TTC549 (cell line): ENCODE measurements around the gene FAM72A.
"Not testable (repeated sequence)": the region's sequence is repeated elsewhere in the genome, so short reads cannot be mapped to it uniquely, and the experiment has no call there.

Experiments used
- FAIRE-seq: peaks from 2 replicates; lab custom pipeline; 2012; peaks lifted over from hg19 to GRCh38; lab: Jason Lieb, UNC

Gene FAM72A

DNA sequence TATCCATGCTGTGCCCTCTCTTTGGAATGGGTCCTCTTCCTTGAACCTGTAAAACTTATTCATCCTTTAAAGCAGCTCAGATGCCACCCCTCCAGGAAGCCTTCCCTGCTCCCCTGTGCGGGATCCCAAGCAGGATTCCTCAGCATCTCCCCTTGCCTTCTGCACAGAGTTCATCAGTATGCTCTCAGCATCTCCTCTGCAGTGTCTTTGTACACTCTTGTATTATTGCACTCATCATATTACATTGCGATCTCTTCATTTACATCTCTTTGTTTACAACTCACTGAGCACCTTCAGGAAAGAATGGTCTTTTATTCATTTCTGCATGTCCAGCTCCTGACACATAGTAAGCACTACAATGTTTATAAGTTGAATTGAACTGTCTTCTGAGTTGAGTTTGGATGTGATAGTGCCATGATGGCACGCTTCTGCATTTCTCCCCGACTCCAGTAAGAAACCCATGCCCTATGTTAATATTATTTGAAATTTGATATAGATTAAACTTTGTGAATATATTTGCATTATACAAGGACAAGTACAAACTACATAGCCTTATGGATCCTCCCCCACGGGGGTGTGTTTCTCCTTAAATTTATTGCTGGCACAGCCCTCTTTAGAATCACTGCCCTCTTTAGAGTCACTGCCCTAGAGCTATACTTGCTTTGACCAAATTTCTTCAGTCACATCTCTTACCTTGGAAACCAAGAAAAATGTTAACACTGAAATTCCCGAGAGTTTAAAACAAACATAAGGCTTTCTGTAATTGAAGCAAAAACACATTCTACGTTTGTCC, 13.2 kb upstream of the FAM72A start:
- FAIRE-seq: not testable (repeated sequence)

DNA sequence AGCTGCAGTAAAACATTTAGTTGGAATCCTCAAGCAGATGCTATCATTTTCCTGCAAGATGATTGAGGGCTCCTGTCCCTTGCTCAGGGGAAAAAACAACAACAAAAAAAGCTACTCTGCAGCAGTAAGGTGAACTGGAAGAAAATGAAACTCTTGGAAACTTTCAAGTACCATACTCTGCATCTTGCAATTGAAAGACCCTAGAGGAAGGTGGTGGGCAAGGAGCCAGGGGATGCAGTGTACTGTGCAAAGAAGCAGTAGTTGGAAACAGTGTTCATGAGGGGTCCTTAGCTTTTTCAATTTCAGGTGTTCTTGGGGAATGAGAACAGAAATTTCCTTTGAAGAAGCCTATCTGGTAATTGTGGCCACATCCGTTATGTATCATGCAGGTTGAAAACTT, 8.2 kb upstream of the FAM72A start:
- not testable (repeated sequence) for FAIRE-seq

DNA sequence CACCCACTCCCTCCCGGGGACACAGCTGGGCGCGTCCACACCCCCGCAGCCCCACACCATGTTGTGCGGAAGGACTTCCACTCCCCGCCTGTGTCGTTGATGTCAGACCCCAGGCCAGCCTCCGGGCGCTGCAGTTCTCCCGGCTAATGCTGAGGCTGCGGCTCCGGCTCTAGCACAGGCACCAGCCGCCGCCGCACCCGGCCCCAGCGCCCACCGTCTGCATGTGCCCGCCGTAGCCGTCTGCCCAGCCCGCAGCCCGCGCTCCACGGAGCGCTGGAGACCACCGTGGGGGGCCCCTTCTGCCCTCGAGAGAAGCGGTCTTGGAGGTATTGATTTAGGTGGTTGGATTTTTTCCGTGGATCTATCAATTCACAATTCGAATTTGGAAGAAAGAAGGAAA, 2.9 kb upstream of the FAM72A start:
- not testable (repeated sequence) for FAIRE-seq

DNA sequence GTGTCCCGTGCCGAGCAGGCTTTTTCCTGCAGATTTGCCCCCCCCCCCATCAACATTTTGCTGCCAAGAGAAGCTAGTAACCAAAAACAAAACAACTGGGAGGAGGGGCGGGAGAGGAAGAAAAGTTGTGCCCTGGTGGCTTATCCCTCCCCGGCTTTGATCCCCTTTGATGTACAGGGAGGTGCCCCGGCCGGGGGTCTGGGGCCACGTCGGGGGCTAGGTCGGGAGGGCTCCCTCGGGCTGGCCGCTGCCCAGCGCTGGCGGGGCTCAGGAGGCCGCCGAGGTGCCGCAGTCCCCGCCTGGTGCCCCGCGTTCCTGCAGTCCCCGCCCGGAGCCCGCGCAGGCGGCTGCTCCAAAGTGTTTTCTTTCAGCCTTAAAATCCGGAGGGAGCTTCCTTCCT, 2.2 kb upstream of the FAM72A start:
- FAIRE-seq: not testable (repeated sequence)

DNA sequence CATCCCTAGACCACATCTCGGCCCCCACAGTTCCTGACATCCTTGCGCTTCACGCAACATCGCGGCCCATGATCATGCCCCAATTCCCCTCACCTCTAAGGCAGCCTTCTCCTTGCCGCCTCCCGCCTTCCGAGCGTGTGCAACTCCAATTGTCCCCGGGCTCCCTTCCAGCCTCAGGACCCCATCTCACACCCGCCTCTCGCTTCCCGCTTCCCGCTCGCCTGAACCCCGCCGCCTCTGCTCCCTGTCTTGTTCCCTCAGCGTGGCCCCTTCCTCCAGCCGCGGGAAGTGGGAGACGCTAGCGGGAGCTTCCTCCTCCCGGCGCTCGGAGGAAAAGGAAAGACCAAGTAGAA, 1.5 kb upstream of the FAM72A start:
- not testable (repeated sequence) for FAIRE-seq

DNA sequence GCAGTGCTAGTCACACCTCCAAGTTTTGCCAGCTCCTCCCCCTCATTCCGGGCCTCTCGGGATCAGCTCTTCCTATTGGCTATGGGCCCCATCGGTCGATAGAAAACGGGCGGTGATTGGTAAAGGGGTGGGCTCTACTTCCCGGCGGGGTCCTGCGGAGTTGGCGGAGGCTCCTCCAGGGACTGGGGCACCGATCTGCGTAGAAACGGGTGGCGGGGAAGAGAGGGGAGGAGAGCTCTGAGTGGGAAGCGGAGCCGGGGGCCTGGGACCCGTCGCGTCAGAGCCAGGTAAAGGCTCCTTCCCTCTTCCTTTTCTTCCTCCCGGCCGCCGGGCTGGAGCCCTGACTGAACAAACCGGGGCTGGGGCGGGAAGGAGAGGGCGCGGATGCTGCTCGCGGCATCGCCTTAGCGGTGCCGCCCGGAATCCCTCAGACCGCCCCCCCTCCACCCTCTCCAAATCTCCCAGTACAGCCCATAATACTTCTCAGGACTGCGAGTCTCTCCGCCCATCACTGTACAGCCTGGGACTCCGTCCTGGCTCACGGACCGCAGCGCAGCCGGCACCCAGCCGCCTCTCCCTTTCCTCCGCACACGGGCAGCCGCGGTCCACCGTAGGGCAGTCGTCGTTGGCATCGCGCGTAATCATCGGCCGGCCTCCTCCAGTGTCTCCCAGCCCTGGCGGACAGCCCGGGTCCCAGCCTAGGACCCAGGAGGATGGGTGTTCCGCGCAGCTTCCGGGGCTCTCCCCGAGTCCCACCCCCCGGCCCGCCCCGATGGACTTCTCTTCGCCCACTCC, 922 bp upstream of the FAM72A start, which contains the start of gene SRGAP2:
TSS of gene SRGAP2 (plus strand) at position 178 of the 795 bp plus-strand sequence. CDS start 2,430 bp downstream, outside the sequence.
- FAIRE-seq: peak; percentile 94

DNA sequence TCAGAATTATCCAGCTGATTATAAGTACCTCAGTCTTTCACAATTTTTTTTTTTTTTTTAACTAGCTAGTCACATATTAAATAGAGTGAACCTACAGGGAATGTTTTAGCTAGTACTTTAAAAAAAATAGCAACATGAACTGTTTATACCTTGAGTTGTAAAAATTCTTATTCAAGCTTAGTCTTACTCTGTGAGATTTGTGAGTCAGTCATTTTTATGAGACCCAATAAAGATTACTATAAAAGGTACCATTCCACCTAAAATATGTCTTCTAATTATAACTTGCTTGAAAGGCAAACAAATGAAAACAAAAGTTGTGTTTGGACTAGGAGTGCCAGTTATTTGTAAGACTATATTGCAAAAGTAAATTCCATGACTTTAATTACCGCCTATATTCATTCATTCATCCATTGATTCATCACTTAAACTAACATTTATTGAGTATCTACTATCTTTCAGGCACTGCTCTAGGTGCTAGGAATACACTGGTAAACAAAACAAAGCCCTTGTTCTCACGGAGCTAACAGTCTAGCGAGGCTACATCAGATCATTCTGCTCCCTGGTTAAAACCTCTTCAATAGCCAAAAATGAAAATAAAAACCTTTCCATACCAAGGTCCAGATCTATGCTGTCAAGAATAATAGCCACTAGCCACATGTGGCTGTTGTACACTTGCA, 5.8 kb downstream of the FAM72A start:
- not testable (repeated sequence) for FAIRE-seq

DNA sequence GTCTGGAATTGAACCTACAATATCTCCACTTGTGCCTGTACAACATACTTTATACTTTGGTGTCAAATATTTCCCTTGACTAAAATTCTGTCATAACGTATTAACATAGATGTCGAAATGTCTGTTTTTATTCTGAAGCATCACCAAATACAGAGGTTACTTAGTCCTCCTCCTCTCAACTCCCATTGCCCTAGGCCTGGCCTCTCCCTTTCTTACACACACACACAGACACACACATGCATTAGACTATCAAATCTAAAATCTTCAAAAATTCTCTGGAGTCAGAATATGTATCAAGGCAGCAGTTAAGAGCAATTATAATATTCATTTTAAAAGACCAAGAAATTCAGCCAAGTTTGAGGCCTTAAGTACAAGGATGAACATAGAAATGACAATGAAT, 7.5 kb downstream of the FAM72A start:
- not testable (repeated sequence) for FAIRE-seq

DNA sequence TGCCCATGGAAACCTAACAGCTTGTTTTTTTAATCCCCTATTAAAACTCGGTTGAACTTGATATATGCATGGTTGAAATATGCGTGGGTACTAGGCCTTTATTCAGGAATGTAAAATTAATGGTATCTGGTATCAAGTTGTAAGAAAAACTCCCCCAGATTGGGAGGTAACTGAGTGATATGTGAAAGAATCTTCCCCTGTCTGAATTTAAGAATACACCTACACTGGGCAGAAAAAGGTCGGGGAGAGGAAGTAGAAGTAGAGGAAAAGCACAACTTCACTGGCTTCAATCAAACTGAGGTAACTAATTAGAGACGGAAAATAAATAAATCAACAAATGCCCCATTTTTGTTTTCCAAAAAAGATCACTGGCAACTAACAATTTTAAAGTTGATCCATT, 15.8 kb downstream of the FAM72A start:
- FAIRE-seq: not testable (repeated sequence)

DNA sequence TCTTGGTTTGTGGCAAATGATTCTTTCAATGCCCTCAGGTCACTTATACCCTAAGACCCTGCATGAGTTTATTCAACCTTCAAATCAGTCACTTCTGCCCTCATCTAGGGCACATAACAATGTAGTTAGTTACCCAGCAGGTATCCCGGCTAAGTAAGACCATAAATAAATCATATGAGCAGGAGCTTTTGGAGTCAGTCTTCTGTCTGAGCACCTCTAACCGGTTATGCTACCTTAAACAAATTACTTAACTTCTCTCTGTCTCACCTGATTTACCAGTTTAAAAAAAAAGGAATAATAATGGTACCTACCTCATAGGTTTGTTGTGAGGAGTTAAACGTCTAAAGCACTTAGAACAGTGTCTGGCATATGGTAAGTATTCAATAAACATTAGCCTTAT, 16.9 kb downstream of the FAM72A start:
- not testable (repeated sequence) for FAIRE-seq

DNA sequence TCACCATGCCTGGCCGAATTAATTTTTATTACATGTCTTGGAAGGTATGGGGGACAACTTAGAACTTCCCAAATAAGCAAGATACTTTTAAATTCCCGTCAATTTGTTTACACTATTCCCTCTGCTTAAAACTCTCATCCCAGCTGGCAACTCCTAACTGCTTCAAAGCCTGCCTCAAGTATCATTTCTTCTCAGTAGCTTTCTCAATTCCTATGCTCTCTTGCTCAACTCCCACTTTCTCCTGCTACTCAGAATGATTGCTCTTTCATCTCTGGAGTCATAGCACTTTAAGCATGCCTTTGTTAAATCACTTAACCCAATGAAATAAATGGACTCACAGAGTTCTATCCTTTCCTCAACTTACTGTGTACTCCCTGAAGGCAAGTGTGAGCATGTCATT, 18.9 kb downstream of the FAM72A start:
- not testable (repeated sequence) for FAIRE-seq

DNA sequence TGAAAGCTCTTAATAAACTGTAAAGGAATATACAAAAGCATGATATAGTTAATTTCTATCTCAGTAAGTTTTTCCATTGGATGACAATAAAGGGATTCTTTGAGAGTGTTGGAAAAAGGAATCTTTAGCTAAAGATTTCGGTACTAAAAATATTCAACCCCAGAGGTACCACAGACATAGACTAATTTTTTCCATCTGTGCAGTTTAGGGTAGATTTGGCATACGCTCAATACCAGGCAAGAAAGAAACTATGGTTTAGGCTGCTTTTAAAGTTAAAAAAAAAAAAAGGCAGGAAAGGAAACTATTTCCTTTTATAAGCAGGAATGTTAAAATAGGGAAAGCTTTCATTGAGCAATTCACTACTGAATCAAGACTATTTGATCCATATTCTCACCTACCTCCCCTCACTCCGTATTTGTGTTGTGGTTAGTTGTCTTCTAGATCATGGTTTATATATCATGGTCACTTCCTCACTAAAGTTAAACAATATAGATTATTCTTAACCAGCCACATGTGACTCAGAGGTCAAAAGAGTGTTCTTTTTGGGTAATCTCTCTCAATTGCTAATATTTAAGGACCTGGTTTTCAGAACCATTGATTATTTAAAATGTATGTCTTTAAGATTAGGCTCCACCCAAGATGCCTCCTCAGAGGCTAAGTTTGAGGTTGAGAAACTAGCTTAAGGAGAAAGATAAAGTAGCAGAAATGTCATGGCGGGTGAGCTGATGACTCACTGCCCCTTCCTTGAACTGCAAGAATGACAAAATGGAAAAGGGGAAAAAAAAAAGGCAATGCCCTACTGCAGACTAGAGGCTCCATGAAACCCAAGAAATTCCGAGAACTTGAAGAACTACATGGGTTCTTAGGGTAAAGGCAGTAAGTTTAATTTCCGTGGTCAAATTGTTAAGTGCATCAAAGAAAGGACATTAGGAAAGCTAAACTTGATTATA, 20.0 kb downstream of the FAM72A start:
- not testable (repeated sequence) for FAIRE-seq

DNA sequence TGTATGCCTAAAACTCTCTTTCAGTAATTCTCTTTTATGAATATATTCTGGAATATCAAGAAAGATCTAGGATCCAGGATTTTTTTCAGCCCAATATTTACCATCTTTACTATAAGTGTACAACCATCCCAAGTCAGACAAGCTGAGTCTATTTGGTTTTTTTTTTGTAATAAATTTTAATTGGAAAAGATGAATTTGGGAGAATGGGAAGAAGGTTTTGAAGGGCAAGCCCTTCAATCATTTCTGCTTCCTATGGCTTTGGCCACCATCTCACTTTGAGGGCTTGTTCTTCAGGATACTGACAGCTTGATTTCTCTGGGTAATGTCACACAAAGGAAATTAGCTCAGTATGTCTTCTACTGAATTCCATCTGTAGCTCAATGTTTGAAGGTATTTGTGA, 23.0 kb downstream of the FAM72A start:
- FAIRE-seq: not testable (repeated sequence)

DNA sequence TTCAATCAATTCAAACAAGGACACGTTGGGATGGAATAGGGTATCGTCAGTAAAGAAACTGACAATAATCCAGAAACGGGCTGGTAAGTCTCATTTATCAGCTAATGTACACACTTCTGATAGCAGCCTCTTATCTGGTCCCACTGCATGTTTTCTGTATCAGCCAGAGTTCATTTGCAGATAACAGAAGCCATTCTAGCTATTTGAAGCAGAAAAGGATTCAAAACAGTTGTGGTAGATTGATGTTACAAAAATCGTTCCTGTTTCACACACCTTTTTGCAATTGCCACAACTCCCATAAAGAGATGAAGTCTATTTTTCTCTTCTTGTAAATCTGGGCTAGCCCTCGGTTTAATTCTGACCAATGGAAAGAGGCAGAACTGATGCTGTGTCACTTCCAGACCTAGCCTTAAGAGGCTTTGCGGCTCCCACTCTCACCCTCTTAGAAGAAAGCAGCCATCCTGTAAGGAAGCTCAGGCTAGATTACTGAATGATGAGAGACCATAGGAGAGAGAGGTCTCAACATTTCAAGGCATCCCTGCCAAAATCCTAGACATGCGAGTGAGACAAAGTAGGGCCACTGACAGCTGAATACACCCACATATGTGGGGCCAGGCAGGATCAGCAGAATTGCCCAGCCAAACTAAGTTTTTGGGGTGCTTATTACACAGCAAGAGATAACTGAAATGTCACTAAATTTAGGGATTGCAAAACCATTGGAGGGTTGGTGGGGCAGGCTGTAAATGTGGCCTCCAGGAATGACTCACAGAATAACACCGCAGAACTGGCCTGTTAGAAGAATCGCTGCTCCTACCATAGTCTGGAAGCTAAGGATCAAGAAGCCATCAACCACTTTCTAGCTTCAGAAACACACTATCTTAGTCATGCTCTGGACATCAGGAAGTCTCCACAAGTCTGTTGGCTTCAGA, 24.3 kb downstream of the FAM72A start:
- FAIRE-seq: not testable (repeated sequence)

DNA sequence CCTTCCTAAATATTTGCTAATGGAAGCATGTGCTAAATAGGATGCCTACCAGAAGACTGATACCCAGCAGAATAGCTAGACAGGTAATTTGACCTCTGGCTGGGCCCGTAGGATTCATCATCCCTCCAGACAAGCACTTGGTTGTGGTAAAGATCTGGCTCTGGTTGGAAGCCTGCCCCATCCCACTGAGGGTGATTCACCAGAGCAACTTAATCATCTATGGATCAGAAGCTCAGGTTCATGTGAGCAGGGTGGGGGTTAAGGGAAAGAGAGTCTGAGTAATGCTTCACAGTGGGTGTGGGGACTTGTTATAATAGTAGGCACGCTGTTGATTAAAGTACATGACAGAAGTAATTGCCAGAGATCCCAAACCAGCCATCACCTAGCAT, 26.5 kb downstream of the FAM72A start:
- FAIRE-seq: not testable (repeated sequence)

DNA sequence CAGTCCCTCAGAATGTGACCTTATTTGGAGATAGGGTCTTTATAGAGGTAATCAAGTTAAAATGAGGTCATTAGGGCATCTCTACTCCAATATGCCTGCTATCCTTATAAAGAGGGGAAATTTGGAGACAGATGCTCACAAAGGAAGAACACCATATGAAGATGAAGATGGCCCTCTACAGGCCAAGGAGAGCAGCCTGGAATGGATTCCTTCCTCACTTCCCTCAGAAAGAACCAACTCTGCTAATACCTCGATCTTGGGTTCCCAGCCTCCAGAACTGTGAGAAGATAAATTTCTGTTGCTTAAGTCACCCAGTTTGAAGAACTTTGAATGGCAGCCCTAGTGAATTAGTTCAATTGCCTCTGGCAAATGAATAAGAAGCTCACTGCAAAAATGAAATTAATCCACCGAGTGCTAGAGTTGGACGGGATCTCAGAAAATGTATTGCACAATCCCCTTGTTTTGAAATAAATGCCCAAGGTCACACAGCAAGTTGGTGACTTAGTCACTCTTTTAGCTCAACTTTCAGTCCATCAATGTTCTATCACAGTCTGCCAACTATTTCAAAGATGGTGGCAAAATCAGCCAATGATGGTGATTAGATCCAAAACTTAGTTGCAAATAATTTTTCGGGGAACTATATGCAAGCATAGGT, 27.1 kb downstream of the FAM72A start:
- FAIRE-seq: not testable (repeated sequence)

DNA sequence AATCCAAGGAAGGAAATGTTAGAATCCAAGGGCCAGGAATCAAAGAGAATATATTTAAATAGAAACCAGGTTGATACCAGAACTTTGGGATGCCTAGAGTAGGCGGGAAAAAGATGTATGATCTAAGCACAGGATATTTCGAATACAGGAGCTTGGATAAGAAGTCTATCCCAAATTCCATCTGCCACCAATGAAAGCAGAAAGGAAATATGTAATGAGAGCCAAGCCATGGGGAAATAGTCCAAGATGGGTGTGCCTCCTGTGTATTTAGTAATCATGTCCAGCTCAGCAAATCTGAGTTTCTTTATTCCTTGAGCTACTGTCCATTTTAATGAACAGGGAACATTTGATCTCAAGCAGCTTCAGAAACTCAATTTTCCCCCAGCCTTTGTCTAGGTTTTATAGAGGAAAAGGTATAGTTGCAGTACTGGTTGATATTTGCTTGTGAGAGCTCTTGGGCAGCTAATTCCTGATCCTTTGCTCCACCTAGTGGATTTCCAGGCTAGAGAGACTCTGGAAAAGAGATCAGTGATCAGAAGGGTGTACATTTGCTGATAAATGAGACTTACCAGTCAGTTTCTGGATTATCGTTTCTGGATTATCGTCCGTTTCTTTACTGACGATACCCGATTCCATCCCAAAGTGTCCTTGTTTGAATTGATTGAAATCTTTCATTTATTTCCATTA, 28.3 kb downstream of the FAM72A start:
- not testable (repeated sequence) for FAIRE-seq

DNA sequence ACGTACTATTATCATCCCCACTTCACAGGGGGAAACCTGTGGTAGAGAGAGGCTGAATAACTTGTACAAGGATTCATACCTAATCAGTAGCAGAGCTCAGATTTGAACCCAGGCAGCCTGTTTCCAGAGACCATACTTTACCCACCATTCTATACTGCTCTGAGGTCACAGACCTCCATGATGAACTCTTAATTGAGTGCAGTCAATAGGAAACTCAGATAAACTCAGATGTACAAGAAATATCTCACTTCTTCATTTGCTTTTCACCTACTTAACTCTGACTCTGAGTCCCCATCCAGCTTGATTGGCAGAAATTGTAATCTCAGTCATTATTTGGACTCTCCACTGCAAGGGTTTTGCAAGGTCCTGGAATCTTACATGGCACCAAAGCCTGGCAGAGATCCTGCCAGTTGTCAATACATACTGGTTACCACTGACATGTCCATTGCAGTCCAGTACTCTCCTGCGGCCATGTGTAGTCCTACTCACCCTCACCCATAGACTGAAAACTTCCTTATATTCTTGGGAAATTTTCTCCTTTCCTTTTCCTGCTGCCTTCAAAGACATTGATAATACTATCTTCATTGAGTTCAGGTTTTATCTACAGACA, 29.4 kb downstream of the FAM72A start:
- FAIRE-seq: not testable (repeated sequence)

DNA sequence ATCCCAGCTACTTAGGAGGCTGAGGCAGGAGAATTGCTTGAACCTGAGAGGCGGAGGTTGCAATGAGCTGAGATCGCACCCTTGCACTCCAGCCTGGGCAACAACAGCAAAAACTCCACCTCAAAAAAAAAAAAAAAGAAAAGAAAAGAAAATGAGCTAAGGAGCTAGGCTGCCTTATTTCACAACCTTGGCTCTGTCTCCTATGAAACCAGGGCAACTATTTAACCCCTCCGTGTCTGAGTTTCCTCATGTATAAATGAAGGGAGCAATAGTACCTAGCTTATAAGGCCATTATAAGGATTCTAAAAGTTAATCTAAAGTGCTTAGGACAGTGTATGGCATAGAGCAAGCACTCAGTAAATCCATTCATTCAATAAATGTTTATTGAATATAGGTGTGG, 32.8 kb downstream of the FAM72A start:
- FAIRE-seq: not testable (repeated sequence)
